ENCODE measurements around the gene SORCS2.

SORCS2 gene

DNA sequence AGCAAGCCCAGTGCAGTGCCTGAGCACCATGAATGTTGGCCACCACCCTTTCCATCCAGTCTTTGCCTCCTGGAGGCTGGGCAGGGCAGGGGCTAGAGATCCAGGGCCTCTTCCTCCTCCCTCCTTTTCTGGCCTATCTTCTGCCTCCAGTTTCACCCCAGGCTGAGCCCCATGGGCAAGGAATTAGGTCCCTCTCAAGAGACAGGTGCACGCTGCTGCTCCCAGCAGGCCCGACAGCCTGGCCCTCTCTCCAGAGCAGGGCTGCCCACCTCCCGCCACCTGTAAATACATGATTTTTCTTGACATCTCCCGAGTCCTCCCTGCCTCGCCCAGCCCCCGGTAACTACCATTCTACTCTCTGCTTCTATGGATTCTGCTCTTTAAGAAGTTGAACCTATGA lies 299.6 kb downstream of the SORCS2 start:
- no peak for DNase-seq (ENCODE audit: low read depth)
- TF ChIP-seq, protein P1, sequence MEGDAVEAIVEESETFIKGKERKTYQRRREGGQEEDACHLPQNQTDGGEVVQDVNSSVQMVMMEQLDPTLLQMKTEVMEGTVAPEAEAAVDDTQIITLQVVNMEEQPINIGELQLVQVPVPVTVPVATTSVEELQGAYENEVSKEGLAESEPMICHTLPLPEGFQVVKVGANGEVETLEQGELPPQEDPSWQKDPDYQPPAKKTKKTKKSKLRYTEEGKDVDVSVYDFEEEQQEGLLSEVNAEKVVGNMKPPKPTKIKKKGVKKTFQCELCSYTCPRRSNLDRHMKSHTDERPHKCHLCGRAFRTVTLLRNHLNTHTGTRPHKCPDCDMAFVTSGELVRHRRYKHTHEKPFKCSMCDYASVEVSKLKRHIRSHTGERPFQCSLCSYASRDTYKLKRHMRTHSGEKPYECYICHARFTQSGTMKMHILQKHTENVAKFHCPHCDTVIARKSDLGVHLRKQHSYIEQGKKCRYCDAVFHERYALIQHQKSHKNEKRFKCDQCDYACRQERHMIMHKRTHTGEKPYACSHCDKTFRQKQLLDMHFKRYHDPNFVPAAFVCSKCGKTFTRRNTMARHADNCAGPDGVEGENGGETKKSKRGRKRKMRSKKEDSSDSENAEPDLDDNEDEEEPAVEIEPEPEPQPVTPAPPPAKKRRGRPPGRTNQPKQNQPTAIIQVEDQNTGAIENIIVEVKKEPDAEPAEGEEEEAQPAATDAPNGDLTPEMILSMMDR (IDR thresholded peaks at IDR 0.05; ENCODE audit: control insufficient read depth, insufficient read depth, low read depth, low read length, missing control alignments): no peak
- H3K4me3 ChIP-seq (ENCODE audit: control insufficient read depth, low read depth, low read length): no peak overlapping the region

DNA sequence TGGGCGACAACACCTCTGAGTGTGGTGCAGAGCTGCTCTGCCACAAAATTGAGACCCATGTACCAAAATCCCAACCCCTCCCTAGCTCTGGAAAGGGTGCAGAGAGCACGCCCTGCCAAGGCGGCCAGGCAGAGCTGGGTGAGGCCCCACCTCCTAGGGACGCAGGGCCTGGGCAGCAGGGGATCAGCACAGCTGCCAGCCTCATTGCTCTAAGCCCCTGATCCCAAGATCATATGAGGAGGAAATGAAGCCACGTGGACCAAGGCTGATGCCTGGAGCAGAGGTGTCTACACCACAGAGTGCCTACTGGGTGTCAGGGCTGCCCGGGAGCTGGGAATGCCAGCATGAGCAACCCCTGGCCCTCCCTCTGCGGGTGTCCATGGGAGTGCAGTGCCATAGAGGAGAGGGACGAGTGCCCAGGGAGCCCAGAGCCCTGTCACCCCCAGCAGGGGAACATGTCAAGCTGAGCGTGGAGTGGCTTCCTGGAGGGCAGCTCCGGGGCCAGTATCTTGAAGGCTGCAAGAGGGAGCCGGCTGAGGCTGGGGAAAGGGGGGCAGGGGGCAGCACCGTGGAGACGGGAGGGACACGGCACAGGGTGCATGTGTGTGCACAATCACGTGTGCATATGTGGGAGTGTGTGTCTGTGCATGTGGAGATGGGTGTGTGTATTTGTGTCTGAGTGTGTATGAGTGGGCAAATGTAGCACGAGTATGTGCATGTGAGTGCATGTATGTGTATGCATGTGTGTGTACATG lies 306.3 kb downstream of the SORCS2 start:
- TF ChIP-seq, protein P1 (IDR thresholded peaks at IDR 0.05; ENCODE audit: control insufficient read depth, insufficient read depth, low read depth, low read length, missing control alignments): no peak
- no peak overlapping the region for H3K4me3 ChIP-seq (ENCODE audit: control insufficient read depth, low read depth, low read length)
- no peak for DNase-seq (ENCODE audit: low read depth)

DNA sequence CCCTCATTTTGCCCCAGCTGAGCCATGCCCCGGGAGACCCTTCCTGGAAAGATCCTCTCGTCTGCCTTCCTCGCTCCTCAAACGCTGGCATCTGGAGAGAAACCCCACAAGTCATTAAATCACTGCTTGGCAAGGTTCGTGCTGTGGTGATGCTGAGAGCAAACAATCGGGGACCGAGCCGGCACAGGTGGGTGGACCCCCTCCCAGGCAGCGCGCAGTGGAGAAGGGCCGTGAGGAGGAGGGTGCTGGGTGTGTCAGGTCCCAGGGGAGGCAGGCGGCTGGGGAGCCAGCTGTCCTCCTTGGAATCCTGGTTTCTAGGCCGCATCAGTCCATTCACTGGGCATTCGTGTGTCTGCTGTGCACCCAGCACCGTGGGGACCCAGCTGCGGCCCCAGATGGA lies 307.3 kb downstream of the SORCS2 start:
- DNase-seq (ENCODE audit: low read depth): no peak
- no peak overlapping the region for H3K4me3 ChIP-seq (ENCODE audit: control insufficient read depth, low read depth, low read length)
- TF ChIP-seq, protein P1 (IDR thresholded peaks at IDR 0.05; ENCODE audit: control insufficient read depth, insufficient read depth, low read depth, low read length, missing control alignments): no peak

DNA sequence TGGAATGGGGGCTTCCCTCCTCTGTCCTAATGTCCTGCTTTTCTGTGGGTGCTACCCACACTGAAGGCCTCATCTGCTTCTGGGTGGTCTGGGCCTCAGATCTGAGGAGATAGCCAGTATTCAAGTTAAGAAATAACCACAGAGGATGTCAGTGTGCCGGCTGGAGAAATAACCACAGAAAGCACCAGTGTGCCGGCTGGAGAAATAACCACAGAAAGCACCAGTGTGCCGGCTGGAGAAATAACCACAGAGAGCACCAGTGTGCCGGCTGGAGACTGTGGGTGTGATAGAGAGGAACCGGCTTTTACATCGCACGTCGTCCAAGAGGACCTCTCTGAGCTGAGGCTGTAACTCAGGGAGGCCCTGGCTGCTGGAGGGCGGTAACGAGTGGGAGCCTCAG lies 308.1 kb downstream of the SORCS2 start:
- TF ChIP-seq, protein P1 (IDR thresholded peaks at IDR 0.05; ENCODE audit: control insufficient read depth, insufficient read depth, low read depth, low read length, missing control alignments): no peak
- no peak overlapping the region for H3K4me3 ChIP-seq (ENCODE audit: control insufficient read depth, low read depth, low read length)
- DNase-seq (ENCODE audit: low read depth): no peak

DNA sequence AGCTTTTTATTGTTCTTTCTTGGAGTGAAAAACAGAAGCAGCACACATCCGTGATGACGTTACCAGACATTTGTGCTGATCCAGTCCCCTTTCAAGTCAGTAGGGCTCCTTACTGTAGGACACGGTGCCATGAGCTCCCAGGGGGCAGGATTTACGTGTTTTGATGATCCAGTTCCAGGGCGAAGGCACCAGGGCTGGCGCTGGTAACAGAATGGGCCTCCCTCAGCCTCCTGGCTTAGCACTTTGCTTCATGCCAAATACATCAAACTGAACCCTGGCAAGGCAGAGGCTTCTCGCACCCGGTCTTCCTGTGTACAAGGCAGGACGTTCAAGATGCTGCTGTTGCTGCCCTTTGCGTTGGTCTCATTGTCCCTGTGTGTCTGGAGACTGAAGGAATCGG lies 309.0 kb downstream of the SORCS2 start:
- TF ChIP-seq, protein P1 (IDR thresholded peaks at IDR 0.05; ENCODE audit: control insufficient read depth, insufficient read depth, low read depth, low read length, missing control alignments): no peak
- DNase-seq (ENCODE audit: low read depth): no peak
- no peak overlapping the region for H3K4me3 ChIP-seq (ENCODE audit: control insufficient read depth, low read depth, low read length)

DNA sequence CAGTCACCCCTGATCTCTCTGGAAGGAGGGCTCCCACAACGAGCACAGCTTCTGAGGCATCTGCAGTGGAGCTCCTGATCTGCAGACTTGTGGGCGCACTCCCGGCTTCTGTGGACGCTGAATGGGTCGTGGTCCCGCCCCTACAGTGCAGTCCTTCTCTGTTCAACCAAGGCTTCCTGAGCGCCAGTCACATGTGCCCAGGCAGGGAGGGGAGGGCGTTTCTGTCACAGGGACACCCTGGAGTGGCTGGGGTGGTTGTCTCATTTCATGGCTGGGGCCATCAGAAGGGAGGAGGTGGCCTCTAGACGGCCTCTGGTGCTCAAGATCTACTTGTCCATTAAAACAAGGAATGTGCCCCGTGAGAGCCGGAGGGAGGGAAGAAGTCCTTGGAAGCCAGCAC lies 309.5 kb downstream of the SORCS2 start:
- no peak for DNase-seq (ENCODE audit: low read depth)
- TF ChIP-seq, protein P1 (IDR thresholded peaks at IDR 0.05; ENCODE audit: control insufficient read depth, insufficient read depth, low read depth, low read length, missing control alignments): no peak
- H3K4me3 ChIP-seq (ENCODE audit: control insufficient read depth, low read depth, low read length): no peak overlapping the region
